Left forelimb (tissue), 1 donor: ENCODE results near the gene LRRK1.

Source experiments
- DNase-seq: peaks from one replicate; pipeline ENCODE4 v3.0.0-alpha.2; 2018; ENCODE audit warnings: low spot score

Gene LRRK1

DNA sequence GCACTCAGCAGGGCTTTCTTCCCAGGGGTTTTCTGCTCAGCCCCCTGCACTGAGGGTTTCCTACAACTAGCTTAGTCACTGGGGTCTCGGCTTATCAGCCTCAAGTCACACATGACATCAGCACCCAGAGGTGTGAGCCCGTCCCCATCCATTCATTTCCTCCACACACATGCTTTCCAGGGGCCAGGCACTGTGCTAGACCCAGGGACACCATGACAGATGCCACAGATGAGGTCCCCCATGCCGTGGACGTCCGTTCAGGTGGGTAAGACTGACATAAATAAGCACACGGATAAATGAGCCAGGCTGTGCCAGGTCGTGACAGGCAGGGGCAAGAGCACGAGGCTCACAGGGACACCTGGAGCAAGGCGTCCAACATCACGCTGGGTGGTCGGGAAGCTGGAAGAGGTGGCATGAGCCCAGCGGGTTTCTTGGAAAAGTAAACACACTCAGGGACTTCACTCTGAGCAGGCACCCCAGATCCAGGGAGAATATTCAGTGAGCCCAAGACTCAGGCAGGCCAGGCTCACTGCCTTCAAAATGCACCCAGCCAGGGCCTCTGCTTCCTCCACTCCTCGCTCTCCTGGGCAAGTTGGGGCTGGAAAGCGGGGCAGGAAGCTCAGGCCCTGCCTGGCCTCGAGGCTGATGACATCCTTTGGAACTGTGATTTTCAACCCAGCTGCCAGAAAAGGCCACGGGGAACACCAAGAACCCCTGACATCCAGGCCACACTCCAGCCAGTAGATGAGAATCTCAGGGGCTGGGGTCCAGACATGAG is 193.4 kb downstream of the LRRK1 start:
- DNase-seq: no peak

DNA sequence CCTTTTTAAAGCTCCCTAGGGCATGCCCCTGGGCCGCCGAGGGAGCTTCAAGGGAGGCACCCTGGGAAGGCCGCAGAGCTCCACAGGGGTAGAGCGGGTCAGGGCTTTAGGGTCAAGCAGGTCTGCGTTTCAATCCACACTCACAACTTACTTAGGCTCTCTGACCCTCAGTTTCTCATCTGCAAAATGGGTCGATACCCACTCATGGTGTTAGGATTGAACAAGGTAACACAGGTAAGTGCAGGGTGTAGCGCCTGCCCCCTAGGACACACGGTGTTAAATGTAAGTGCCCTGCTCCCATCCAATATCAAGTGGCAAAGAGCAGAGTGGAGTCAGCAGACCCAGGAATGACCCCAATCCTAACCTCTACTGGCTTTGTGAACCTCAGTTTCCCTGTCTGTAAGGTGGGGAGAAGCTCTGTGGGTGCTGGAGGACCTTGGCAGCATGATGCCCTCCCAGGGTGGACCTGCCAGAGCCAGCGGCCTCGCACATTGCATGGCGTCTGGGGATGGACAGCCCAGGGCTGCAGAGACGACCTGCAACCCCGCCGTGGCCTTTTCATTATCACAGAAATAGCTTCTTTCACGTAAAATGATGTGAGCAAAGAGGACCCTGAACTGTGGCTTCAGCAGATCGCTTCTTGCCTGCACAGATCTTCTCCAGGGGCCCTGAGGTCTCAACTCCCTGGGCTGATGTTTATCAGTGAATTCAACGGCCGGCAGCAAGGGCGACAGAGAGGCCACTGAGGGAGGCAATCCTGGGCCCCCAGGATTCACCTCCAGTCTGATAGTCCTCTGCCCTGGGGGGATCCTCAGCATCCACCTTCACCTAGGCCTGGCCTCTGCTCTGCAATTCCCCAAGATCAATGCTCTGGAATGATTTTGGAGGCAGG is 194.2 kb downstream of the LRRK1 start:
- no peak for DNase-seq

DNA sequence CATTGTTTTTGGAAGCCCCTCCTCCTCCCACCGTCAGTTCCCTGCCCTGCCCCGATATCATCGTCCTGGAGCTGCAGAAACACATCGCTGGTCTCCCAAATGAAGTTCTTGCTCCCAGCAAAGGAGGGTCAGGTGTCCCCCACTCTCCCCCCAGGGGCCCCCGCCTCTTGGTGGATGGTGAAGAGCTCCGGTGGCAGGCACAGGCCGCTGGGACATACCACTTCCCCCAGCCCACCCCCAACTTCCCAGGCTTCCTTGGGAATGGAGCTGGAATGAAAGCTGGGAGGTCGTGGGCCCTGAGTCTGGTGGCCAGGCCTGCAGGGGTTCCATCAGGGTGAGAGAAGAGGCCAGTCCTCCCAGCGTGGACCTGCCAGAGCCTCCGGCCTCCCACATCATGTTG is 195.0 kb downstream of the LRRK1 start:
- no peak for DNase-seq

DNA sequence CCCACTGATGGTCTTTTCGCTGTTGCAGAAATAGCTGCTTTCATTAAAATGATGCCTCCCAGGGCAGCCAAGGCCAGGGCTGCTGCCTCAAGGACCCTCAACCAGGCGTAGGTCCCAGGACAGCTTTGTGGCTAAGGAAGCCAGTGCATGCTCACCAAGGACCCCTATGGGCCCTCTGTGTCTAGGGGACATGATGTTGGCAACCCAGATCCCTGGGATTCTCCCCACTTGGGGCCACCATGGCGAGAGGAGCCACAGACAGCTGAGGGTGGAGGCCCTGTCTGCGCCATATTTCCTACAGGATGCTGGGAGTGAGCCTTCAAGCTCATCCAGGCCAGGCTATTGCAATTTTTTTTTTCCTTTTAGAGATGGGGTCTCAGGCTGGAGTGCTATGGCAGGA is 195.5 kb downstream of the LRRK1 start:
- DNase-seq: no peak

DNA sequence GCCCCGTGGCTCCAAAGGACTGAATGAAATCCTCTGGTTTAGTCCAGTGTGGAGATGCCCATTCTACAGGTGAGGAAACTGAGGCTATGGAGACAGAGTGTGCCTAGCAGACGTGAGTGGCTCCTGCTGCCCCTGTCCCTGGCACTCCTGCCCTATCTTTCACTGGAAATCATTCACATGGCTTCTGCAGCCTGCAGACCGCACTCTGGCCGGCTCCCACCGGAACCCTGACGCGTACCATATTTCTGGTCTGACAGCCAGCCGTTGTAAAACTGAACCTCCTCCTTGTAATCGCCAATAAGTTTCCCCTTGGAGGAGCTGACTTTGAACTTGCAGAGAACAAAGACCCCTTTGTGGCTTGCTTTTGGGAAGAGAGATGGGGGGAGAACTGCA is 196.2 kb downstream of the LRRK1 start:
- peak; percentile 75 for DNase-seq

DNA sequence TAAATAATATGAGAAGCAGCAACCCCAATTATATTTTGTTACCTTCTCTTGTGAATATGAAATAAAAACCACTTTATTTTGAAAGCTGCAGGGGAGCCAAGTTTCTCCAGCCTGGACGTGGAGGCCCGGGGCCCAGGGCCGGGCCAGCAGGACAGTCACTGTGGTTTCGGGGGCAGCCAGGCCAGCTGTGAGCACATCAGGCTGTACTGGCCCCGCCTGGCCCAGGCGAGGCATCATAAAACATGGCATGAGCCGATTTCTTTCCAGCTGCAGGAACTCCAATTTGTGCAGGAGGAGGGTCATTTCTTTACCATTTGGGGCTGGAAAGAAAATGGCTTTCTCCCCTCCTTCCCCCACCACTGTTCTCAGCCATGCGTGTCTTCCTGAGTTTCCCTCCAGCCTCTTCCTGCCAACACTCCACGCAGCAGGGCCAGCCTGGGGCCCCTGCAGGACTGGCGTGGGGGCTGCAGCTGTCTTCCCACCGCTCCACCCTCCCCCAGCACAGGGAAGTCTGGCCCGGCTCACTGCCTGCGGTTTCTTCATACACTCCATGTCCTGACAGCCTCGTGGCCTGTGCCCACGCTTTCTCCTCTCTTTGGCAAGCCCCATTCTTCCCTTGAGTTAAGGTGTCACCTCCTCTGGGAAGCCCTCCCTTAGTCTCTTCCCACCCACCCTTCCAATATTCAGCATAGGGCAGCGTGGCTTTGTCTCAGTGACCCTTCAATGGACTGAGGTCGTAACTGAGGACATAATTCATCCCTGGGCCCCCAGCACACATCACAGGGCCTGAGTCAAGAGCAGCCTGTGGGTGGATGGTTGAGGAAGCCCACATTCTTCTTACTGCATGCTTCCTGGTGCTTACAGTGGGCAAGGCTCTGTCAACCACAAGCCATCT is 196.9 kb downstream of the LRRK1 start:
- peak; percentile 86 for DNase-seq

DNA sequence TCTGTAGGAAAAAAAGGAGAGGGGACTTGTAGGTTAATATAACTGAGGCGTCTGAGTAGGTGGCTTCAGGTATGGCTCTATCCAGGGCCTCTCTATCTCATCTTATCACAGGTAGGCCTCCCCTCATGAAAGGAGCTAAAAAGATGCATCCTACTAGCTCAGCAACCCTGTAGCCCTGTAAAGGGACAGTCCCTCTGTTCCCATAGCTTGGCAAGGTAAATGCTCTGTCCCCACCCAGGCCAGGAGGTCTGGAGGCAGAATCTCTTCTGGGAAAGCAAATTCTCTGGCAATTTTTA is 197.5 kb downstream of the LRRK1 start:
- DNase-seq: no peak

DNA sequence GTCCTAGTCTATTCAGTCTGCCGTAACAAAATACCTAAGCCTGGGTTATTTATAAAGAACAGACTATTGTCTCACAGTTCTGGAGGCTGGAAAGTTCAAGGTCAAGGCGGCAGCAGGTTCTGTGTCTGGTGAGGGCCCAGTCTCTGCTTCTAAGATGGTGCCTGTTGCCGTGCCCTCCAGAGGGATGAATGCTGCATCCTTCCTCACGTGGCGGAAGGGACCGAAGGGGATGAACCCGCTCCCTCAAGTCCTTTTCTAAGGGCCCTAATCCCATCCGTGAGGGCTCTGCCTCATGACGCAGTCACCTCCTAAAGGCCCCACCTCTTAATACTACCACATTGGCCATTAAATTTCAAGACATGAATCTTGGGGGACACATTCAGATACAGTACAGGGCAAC is 199.0 kb downstream of the LRRK1 start:
- no peak for DNase-seq

DNA sequence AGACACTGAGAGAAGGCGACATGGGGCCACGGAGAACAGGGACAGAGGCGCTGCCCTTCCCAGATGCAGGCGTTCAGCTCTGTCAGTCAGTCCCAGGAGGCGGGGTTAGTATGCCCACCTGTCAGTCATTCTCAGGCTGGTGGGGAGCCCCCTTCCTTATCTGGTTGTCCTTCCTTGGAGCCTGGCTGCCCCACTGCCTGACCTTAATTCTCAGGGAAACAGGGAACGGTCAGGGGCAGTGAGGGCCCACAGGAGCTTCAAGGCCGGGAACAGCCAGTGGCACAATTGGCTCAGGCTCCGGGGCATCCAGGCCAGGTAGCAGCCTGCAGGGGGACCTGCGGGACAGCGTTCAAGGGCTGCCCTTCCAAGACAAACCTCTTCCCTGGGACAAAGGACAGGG is 199.5 kb downstream of the LRRK1 start:
- DNase-seq: no peak

DNA sequence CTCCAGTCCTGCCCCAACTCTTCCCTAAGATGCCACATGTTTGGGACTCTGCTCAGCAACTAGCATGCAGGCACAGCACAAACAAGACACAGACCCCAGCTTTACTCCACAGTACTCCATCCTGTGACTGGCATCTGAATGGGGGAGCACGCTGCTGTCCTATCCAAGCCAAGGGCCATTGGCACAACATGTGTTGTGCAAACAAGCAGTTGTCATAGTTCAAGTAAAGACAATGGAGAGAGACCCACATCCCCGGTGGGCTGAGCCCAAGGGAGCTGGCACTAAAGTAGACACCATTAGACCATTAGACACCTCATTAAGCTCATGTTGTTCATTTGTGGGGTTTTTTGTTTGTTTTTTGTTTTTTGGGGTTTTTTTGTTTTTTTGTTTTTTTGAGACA is 200.0 kb downstream of the LRRK1 start:
- no peak for DNase-seq
